Neural progenitor cell (in vitro differentiated cells): ENCODE measurements around the gene ITPRIPL2.

Source experiments
- CTCF ChIP-seq: fragments of 200-600 bp; sonication (generic); IDR thresholded peaks from 2 replicates; pipeline ENCODE4 v1.5.1; 2017; ENCODE audit warnings: antibody characterized with exemption, mild to moderate bottlenecking
- EZH2phosphoT487 ChIP-seq: fragments of 200-600 bp; sonication (generic); IDR thresholded peaks from 2 replicates; pipeline ENCODE4 v1.6.1; 2017; ENCODE audit warnings: antibody characterized with exemption

- TF ChIP-seq CTCF: no peak
- no peak for TF ChIP-seq EZH2phosphoT487
Measured at GRCh38 chr16:19169082-19169639, 55.4 kb downstream of the ITPRIPL2 start.
